ENCODE data around the gene PTPRN2.
"Not testable (repeated sequence)": the region's sequence is repeated elsewhere in the genome, so short reads cannot be mapped to it uniquely, and the experiment has no call there.

Gene PTPRN2

DNA sequence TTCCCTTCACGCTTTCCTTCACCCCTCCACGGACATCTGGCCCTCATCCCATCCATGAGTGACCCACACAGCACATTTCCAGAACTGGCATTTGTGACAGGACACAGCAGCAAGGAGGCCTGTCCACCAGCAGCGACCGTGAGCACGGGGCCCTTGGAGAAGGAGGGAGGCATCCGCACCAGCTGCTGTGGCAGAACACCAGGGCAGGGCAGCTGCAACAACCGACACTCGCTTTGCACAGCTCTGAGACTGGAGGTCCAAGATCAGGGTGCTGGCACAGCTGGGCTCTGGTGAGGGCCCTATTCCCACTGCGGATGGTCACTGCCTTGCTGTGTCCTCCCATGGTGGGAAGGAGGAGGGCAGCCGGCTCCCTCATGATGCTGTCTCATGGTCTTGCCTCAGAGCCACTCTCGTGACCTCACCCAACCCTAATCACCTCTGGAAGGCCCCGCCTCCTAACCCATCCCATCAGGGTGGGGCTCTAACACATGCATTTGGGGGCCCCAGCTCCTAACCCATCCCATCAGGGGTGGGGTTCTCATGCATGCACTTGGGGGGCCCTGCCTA, 36.7 kb downstream of the PTPRN2 start:
- DNase-seq (ENCODE audit: low spot score) = no peak

DNA sequence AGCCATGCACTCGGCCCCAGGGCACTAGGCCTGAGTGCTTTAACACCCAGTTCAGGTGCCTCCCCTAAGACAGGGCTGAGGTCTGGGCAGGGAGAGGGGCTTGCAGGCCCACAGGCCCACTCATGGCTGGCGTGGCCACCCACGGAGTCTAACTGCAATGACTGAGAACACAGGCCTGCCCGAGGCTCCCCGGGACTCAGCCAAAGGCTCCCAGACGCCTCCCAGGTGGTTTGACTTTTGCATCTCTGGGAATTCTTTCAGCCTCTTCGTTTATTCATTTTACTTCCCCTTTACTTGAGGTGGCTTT, 37.3 kb downstream of the PTPRN2 start:
- DNase-seq (ENCODE audit: low spot score) = no peak

DNA sequence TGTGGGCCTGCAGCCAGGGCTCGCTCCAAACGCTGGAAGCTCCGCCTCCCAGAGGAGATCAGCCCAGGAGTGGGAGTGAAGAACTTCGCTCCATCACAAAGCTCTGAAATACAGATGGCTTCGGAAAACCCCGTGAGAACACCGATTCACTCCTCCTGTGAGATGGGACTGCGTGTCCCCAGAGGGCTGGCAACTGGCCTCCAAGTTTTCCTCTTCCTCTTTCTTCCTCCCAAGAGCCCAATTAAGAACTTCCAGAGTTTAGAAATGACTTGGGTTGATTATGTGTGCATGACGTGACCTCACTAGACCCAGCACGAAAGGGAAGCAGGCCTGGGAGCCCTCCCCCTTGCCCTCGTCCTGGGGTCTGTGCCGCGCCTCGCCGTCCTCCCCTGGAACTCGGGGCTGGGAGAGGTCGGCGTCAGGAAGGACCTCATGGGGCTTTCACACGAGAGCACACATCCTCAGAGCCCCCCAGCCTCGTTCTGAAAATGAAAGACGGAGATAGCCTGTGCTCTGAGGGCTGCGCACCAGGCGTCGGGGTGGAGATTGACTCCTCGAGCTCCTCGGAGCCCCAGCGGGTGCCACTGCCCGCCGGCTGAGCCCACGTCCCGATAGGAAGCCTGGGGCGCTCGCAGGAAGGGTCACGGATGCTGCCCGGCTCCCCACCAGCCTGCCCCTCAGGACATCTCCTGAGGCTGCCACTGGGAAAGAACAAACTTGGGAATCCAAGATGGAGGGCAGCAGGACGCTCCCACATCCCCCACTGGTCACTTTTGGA, 37.8 kb downstream of the PTPRN2 start:
- no peak for DNase-seq (ENCODE audit: low spot score)

DNA sequence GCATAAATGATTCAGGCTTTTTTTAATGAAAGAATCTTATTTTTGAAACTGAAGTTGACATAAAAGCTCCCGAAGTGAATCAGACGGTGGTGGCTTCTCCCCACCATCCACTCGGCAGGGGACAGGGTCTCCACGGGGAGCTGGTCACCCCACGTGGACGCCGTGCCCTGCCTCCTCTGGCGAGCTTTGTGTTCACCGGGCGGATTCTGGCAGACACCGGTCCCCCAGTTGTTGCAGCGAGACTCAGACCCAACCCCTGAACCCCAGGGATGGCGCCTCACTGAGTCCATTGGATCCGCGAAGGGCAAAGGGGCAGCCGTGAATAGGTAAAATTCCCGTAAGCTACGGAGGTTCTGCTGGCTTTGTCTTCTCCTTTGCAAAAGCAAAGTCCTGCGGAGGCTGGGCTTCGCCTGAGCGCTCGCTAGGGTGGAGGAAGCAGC, 38.4 kb downstream of the PTPRN2 start:
- DNase-seq (ENCODE audit: low spot score) = no peak

DNA sequence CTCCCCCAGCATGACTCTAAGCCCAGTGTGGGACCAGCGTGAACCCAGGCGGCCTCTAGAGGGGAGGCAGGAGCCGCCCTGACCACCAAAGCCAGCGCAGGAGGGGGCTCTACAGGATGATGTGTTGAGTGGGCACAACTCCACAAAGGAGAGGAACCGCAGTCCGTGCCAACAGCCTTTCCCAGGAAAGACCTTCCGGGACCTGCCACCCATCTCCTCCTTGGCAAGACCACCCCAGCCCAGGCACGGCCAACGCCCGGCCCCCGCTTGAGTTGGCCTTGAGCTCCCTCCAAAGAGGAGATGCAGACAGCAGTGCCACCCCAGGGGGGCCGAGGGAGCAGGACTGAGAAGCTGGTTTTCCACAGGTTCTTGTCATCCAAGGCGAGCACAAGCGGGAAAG, 38.9 kb downstream of the PTPRN2 start:
- no peak for DNase-seq (ENCODE audit: low spot score)

DNA sequence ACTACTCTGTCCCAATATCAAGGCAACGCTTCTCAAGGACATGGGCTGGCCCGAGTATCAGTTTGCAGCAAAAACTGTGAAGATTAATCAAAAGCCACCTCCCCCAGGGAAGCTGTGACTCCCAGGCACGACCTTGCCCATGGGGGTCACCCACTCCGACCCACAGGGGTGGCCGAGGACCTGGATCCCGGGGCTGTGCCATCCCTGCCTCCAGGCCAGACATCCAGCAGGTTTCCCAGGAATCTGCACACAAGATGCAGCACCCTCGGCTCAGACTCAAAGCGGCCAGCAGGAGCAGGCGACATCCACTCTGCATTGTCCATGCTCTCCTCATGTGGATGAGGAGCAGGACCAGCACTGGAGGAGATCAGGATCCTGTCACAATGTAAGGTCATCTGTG, 39.8 kb downstream of the PTPRN2 start:
- no peak for DNase-seq (ENCODE audit: low spot score)

DNA sequence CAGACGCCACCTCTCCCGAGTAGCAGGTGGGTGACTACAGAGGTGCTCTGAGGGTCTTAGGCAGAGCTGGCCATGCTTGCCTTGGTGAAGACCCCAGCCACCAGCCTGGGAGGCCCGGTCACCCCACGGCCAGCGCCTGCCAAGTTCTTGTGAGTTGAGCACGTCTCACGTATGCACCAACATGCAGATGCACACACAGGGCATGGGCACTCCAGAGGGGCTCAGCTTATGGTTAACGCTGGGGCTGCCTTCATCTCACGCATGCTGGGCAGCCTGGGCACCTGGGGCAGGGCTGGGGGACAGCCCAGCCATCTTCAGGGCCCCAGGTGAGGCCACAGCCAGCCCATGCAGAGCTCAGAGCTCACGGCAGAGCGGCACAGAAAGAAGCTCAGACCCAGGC, 41.0 kb downstream of the PTPRN2 start:
- no peak for DNase-seq (ENCODE audit: low spot score)

DNA sequence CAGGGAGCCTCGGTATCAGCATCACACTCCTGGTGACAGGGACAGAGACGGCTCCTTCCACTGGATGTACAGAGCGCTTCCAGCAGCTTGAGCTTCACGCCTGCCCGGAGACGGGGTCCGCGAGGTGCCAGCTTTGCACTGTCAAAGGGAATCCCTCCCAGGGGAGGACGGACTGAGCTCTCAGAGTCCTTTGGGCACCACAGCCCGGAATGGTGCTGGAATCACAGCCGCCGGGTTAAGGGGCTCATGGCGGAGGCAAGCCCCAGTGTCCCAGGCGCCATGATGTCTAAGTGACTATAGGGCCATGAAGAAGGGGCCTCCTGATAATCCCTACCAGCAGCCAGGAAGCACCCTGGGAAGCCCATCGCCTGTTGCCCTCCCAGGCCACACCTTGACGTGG, 41.4 kb downstream of the PTPRN2 start:
- DNase-seq (ENCODE audit: low spot score) = no peak

DNA sequence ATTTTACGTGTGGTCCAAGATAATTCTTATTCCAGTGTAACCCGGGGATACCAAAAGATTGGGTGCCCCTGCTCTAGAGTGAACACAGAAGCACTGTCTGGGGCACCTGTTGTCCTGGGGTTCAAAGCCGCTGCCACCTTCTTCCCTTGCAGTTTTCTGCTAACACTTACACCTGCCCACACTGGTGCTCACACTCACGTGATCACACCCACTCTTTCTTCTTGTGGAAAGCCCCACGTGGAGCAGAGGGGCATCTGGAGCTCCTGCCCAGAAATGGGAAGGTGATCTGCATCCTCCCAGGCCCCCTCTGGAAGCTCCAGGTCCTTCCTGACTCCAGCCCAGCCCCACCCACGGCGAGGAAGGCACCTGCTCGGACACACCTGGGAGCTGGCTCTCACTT, 42.9 kb downstream of the PTPRN2 start:
- no peak for DNase-seq (ENCODE audit: low spot score)

DNA sequence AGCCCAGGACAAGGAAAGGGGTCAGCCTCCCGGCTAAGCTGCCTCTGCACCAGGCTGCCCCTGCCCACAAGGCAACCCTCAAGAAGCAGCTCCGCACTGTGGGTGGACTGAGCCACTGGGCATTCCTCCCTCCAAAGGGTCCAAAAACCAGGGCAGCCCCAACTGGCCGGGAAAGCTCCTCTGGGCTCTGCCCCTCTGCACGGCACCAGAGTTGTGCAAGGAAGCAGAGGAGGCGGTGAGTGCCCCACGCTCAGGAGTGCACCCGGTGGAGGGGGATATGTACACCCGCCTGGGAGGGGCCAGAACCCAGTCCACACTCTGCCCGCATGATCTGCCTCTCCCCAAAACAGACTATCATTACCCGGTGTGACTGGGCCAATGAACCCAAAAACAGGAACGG, 43.8 kb downstream of the PTPRN2 start:
- no peak for DNase-seq (ENCODE audit: low spot score)

DNA sequence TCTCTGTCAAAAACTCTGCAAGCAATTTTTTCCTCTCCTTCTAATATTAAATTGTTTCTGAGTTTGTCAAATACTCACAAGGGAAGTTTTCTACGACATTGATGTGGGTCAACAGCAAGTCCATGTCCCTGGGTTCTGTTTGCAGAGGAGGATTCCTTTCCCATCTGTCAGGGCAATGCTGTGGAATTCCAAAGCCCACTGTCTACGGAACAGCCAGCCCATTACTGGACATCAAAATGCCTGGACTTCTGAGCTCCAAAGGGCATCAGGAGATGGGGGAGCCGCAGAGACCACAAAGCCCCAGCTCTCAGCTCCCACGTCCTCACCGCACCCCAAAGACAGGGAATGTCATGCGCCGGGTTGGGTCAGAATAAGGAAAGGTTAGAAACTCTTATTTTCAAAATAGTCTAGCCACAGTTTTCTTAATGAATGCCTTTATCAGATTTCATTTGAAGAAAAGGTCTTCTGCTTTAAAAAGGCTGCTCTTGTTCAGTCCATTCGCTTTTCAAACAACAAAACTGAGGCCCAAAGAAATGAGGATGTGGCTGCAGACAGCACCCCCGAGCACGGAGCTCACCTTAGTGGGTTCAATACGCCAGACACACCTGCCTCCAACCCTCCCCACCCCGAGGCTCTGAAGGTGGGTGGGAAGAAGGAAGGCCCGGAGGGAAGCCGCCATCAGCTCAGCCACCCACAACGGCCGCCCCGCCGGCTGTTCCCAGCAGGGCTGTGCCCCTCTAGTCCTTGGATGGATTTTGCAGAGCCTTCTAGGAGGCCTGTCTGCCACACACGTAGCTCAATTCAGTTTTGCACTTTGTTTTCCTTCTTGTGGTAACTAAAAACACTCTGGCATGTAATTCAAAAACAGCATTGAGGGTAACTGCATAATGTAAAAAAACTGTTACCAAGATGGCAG, 44.7 kb downstream of the PTPRN2 start:
- no peak for DNase-seq (ENCODE audit: low spot score)

DNA sequence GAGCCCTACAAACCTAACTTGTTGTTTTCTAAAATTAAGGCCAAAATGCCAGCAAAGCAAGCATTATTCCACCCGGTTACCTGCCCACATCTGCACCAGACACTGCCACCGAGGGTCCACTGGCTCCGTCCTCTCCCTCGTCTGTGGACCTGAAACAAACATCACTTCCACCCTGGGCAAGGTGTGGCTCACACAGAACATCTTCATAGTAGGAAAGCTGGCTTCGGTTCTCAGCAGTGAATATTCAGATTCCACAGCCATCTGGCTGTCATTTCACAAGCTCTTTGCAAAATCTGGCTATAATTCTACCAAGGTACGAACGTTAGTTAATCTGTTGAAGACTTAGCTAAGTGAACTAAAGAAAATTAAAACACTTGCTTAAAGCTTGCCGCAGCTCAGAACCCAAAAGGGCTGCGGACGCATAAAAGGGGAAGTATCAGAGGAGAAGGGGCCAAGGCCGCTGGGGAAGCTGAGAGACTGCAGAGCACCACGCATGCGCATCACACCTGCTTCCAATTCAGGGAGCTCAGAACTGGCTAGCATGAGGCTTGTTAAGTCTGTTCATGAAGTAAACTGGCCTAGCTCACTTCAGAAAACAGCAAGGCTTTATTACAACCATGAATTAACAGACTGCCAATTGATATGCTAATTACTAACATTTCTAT, 46.1 kb downstream of the PTPRN2 start:
- DNase-seq (ENCODE audit: low spot score) = no peak

DNA sequence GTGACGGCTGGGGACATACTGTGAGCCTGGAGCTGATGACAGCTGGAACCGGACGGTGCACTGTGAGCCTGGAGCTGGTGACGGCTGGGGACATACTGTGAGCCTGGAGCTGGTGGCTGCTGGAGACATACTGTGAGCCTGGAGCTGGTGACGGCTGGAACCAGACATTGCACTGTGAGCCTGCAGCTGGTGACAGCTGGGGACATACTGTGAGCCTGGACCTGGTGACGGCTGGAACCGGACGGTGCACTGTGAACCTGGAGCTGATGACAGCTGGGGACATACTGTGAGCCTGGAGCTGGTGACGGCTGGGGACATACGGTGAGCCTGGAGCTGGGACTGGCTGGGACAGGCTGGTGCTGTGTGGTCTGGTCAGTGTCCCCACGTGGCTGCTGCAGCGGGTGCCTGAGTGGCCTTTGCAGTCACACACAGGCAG, 47.9 kb downstream of the PTPRN2 start:
- no peak for DNase-seq (ENCODE audit: low spot score)

DNA sequence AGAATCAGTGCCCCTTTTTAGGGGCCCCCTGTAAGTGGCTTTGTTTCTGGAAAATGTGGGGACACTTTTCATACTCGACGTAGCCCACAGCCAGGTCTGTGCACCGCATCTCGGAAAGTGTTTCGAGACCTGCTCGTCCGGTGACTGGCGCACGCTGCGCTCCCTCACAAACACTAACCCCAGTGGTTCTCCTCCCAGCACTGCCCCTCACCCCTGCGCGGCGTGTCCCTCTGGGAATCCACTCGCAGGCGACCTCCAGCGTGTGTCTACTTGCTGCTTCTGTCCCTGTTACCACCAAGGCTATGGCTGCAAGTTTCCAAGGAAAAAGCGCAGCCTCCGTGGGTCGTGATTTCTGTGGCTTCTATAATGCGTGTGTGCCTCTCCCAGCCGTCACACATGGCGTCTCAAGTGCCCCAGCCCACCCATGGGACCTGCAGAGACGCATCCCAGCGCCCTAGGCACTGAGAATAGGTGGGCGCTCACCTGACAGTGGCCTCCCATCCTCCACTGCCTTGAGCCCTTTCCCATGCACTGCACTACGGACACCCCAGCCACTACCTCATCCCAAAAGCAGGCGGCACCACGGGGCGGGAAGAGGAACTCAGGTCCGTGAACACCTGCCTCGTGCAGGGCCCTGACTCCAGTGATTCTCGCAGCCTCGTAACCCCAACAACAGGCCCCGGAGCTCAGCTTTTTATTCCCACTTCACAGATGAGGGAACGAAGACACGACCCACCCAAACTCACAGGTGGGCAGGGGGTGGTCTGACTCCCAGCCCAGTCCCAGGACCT, 49.3 kb downstream of the PTPRN2 start:
- DNase-seq (ENCODE audit: low spot score) = no peak

DNA sequence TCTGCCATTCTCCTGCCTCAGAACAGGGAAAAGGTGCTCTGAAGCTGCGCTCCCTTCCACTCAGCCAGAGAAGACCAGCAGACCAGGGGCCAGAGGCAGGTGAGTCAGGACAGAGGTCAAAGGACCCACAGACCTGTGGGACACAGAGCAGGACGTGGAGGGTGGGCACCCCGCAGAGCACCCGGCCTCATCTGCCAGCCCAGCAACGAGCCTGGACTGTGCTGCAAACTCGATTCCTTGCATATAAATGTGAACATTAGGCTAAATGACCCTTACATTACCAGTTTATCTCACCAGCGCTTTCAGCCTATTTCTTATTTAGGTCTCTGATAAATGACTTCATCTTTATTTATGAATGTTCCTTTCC, 50.1 kb downstream of the PTPRN2 start:
- DNase-seq (ENCODE audit: low spot score) = no peak

DNA sequence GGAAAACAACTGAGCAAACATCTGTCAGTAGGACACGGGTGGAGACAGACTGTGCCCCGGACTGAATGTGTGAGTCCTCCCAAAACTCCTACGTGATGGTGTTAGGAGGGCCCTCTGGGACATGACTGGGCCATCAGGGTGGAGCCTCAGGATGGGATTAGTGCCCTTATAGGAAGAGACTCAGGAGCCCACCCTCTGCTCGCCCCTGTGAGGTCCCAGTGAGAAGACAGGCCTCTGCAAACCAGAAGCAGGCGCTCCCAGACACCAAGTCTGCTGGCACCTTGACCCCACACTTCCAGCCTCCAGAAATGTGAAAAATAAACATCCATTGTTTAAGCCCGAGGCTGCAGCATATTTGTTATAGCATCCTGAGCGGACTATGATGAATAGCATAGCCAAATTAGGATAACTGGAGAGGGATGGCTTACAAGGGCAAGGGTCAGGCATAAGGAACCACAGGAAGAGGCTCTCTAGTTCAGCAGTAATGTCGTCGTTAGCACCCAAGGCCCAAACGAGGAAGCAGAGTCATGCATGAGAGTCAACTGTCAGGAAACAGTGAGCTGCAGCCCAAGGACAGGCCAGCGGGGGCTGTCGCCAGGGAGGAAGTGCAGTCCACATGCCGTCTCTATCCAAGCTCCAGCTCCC, 50.6 kb downstream of the PTPRN2 start:
- no peak for DNase-seq (ENCODE audit: low spot score)

DNA sequence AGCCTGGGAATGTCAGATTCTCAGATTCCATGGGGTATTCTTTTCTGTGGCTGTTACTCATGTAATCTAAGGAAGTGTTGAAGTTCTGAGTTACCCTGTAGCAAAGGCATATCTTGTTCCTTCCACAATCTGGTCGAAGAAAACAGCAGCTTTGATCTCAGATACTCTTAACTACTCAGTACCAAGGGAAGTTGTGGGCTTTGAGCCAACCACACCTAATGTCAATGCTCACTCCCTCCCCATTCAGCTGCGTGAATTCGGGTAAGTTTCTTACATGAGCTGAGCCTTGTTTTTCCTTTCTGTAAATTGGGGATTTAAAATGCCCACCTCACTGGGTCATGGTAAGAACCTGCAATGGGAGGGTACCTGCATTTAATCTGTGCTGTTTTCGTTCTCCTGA, 52.5 kb downstream of the PTPRN2 start:
- DNase-seq (ENCODE audit: low spot score) = no peak

DNA sequence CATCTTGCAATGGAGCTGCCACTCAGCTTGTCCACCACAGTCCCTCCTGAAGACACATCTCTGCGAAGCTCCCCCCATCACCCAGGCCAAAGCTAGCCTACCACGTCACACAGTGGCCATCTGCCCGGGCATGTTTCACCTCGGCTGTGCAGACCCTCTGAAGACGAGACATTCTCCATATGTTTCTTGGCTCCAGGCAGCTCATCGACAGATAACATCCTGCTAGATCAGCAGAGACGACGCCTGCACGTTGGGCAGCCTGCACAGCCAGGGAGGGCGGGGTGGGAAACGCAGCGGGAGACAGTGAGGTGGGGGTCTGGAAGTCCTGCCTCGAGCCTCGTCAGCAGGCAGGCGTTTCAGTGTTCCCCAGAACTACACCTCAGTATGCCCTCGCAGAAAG, 53.0 kb downstream of the PTPRN2 start:
- no peak for DNase-seq (ENCODE audit: low spot score)

DNA sequence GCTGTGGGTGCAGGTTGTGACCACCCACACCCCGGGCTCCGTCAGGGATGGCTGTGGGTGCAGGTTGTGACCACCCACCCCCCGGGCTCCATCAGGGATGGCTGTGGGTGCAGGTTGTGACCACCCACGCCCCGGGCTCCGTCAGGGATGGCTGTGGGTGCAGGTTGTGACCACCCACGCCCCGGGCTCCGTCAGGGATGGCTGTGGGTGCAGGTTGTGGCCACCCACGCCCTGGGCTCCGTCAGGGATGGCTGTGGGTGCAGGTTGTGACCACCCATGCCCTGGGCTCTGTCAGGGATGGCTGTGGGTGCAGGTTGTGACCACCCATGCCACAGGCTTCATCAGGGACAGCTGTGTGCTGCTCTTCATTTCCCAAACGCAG, 53.5 kb downstream of the PTPRN2 start:
- not testable (repeated sequence) for DNase-seq (ENCODE audit: low spot score)

DNA sequence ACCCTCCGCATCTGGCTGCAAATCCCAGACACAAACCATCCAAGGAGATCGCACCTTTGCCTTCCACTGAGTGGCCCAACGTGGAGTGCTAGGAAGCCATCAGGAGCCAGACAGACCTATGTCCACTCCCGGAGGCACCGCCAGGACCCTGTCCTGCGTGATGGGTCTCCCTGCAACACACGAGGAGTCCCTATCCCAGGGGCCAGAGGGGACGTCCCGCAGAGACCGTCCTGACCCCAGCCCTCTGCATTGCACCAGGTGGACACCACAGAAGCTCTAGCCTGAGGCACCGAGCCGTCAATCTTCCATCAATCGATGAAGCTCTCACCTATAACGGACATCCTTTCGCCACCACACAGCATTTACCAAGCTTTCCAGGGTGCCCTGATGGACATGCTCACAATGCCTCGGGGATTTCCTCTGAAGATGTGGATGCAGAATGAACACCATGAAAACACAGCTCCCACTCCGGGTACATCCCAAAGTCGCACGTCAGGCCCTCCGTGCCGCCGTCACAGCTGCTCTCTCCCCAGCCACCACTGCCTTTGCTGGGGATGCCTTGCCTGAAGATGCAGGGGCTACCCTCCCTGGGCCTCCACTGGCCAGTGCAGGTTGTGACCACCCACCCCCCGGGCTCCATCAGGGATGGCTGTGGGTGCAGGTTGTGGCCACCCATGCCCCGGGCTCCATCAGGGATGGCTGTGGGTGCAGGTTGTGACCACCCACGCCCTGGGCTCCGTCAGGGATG, 54.1 kb downstream of the PTPRN2 start:
- no peak for DNase-seq (ENCODE audit: low spot score)
